Kidney epithelial cell (primary cell): ENCODE results near the gene FAM81B. TPM values are rescaled to one million over a fixed set of nuclear protein-coding genes. Genes with fewer than 3 reads are reported as not detected.
"Not testable (repeated sequence)": the region's sequence is repeated elsewhere in the genome, so short reads cannot be mapped to it uniquely, and the experiment has no call there.

Experiments used
- DNase-seq: peaks from one replicate; pipeline ENCODE4 v3.0.0-alpha.2; 2010; ENCODE audit warnings: low read depth
- H3K27me3 ChIP-seq: 2 replicates; pipeline ENCODE4 v1.6.0; 2011; ENCODE audit warnings: low read length; ENCODE audit not compliant: control insufficient read depth, insufficient read depth
- H3K36me3 ChIP-seq: 2 replicates; pipeline ENCODE4 v1.5.1; 2011; ENCODE audit warnings: low read length; ENCODE audit not compliant: control insufficient read depth, insufficient read depth
- H3K4me3 ChIP-seq: 2 replicates; pipeline ENCODE4 v1.5.1; 2011; ENCODE audit warnings: low read depth, mild to moderate bottlenecking, control low read depth, low read length
- CTCF ChIP-seq: IDR thresholded peaks from 2 replicates; pipeline ENCODE4 v1.5.1; 2011; ENCODE audit warnings: mild to moderate bottlenecking, moderate library complexity, low read length, control low read depth, inconsistent platforms; ENCODE audit not compliant: insufficient read depth, poor library complexity, severe bottlenecking
- total RNA-seq: library from RNA; depleted of rRNA; stranded (reverse); fragments of >200 nt; gene quantifications from 2 replicates; pipeline ENCODE4 v1.2.3, GENCODE V29; 2015

Gene FAM81B
- total RNA-seq, 1 donor from 2014 or later = 0.75 TPM

GRCh38 chr5:95358848-95359247 lies 32.3 kb upstream of the FAM81B start:
- TF ChIP-seq CTCF = no peak
- no peak for DNase-seq
- H3K36me3 ChIP-seq = no peaks in the 10 kb centered on the region
- no peaks in the 10 kb centered on the region for H3K27me3 ChIP-seq
- no peak overlapping the region for H3K4me3 ChIP-seq

- not testable (repeated sequence) for H3K36me3 ChIP-seq, DNase-seq, H3K4me3 ChIP-seq, H3K27me3 ChIP-seq
Observed at GRCh38 chr5:95360667-95361066, 30.5 kb upstream of the FAM81B start.

- no peak for TF ChIP-seq CTCF
Observed at GRCh38 chr5:95365302-95366095, 25.7 kb upstream of the FAM81B start.

DNA sequence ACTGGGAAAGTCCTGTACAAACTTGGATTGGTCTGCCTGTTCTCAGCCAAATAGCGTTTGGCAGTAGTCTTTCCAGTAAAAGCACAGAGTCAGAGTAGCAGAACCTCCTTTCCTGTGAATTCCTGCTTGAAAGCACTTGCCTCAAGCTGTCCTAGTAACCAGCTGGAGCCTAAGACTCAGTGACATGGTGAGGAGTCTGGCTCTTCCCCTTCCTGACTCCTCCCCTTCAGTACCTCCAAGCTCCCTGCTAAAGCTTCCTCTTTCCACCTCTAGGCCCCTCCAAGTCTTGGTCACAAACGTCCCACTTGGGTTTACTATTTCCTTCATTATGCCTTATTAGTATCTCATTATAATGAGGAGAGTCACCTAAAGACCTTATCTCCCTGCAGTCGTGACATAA lies 21.4 kb upstream of the FAM81B start:
- H3K36me3 ChIP-seq = no peaks in the 10 kb centered on the region
- no peaks in the 10 kb centered on the region for H3K27me3 ChIP-seq
- TF ChIP-seq CTCF = no peak
- H3K4me3 ChIP-seq = no peak overlapping the region
- no peak for DNase-seq

More at GRCh38 chr5:95365302-95366095, 25.7 kb upstream of the FAM81B start:
- no peak for DNase-seq
- Histone ChIP-seq H3K27me3 (no peaks in the 10 kb centered on the region), H3K4me3 (no peak overlapping the region), H3K36me3 (no peaks in the 10 kb centered on the region)

DNA sequence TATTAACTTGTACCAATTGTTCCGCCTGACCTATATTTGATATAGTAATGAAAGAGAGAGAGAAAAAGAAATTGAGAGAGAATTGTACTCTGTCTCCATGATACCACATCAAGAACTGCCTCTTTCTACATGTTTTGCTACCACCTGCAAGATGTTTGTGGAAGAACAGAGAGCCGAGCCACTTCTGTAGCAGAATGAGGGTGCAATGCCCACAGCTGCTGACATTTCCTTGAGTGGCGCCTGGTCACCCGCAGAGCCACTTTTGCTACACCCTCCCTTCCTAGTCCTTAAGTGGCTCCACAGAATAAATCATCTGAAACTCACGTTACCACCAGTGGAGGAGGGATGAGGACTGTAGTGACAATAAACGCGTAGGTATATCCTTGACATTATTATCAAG lies 17.1 kb upstream of the FAM81B start:
- no peaks in the 10 kb centered on the region for H3K27me3 ChIP-seq
- H3K4me3 ChIP-seq = no peak overlapping the region
- DNase-seq = no peak
- no peaks in the 10 kb centered on the region for H3K36me3 ChIP-seq
- TF ChIP-seq CTCF = no peak

GRCh38 chr5:95375591-95375990 lies 15.6 kb upstream of the FAM81B start:
- H3K36me3 ChIP-seq = no peaks in the 10 kb centered on the region
- DNase-seq = no peak
- no peaks in the 10 kb centered on the region for H3K27me3 ChIP-seq
- TF ChIP-seq CTCF = no peak
- H3K4me3 ChIP-seq = no peak overlapping the region
